ENCODE measurements around the gene SMPD1. TPM values are rescaled to one million over a fixed set of nuclear protein-coding genes. Genes with fewer than 3 reads are reported as not detected.

The SMPD1 gene
- total RNA-seq, 1 donor from 2014 or later = 25.2 TPM

GRCh38 chr11:6417907-6418556 lies 27.8 kb downstream of the SMPD1 start:
- no peaks in the 10 kb centered on the region for H3K9me3 Mint-ChIP-seq (ENCODE audit: unreplicated experiment)
- H3K4me1 ChIP-seq (ENCODE audit: insufficient read depth, low read length) = peaks cover 7% of the 10 kb centered on the region
- TF ChIP-seq, protein P1, sequence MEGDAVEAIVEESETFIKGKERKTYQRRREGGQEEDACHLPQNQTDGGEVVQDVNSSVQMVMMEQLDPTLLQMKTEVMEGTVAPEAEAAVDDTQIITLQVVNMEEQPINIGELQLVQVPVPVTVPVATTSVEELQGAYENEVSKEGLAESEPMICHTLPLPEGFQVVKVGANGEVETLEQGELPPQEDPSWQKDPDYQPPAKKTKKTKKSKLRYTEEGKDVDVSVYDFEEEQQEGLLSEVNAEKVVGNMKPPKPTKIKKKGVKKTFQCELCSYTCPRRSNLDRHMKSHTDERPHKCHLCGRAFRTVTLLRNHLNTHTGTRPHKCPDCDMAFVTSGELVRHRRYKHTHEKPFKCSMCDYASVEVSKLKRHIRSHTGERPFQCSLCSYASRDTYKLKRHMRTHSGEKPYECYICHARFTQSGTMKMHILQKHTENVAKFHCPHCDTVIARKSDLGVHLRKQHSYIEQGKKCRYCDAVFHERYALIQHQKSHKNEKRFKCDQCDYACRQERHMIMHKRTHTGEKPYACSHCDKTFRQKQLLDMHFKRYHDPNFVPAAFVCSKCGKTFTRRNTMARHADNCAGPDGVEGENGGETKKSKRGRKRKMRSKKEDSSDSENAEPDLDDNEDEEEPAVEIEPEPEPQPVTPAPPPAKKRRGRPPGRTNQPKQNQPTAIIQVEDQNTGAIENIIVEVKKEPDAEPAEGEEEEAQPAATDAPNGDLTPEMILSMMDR (IDR thresholded peaks at IDR 0.05; ENCODE audit: insufficient read depth, low read depth, low read length) = no peak
- no peak overlapping the region for H2AFZ ChIP-seq (ENCODE audit: low read depth, low read length)
- peaks cover 5% of the 10 kb centered on the region for H3K4me1 Mint-ChIP-seq (ENCODE audit: low read depth, unreplicated experiment)
- no peaks in the 10 kb centered on the region for H3K36me3 Mint-ChIP-seq (ENCODE audit: low read depth, unreplicated experiment)
- peak overlapping the region; percentile 78 for H3K4me3 ChIP-seq (ENCODE audit: insufficient read depth, low read depth, low read length)
- no peak overlapping the region for H3K27ac ChIP-seq (ENCODE audit: low read depth, low read length)
- no peaks in the 10 kb centered on the region for H3K9me3 ChIP-seq (ENCODE audit: insufficient read depth, low read depth, low read length)
- H3K36me3 ChIP-seq (ENCODE audit: insufficient read depth, low read length) = no peaks in the 10 kb centered on the region
- H3K79me2 ChIP-seq (ENCODE audit: insufficient read depth, low read length) = peaks cover 27% of the 10 kb centered on the region
- H3K27me3 ChIP-seq (ENCODE audit: insufficient read depth, low read length) = no peaks in the 10 kb centered on the region
- H3K9ac ChIP-seq (ENCODE audit: low read length) = peak overlapping the region; percentile 86
- no peak overlapping the region for H3K4me3 Mint-ChIP-seq (ENCODE audit: unreplicated experiment)
- peaks cover 2% of the 10 kb centered on the region for H3K27me3 Mint-ChIP-seq (ENCODE audit: low read depth, unreplicated experiment)
- FAIRE-seq (no peak), DNase-seq (ENCODE audit: low read depth) (no peak)
- peak overlapping the region; percentile 95 for H3K4me2 ChIP-seq (ENCODE audit: low read length)
- H3K27ac Mint-ChIP-seq (ENCODE audit: unreplicated experiment) = no peak overlapping the region
- H4K20me1 ChIP-seq (ENCODE audit: insufficient read depth, low read length) = peaks cover 42% of the 10 kb centered on the region

DNA sequence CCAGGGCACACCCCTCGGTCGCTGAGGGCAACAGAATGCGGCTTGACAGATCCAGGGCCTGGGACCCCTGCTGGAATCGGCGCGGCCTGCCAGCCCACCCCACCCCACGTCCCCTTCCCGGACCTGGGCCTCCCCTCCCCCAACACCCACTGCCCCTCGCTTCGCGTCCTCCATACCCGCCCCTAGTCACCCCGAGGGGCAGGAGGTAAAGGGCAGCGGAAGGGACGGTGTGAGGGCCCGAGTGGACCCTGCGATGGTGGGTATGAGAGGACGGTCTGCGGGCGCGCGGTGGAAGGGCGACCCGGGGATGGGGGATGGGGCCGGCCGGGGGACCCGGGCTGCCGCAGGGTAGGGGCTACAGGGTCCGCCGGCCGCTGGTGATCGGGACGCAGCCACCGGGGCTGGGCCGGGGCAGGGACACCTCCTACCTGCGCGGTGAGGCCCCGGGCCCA lies 28.3 kb downstream of the SMPD1 start:
- Histone ChIP-seq H3K4me3 (ENCODE audit: insufficient read depth, low read depth, low read length) (peak overlapping the region; percentile 78), H3K4me2 (ENCODE audit: low read length) (peak overlapping the region; percentile 95), H4K20me1 (ENCODE audit: insufficient read depth, low read length) (peaks cover 39% of the 10 kb centered on the region), H3K27me3 (ENCODE audit: insufficient read depth, low read length) (no peaks in the 10 kb centered on the region), H3K27ac (ENCODE audit: low read depth, low read length) (no peak overlapping the region), H3K79me2 (ENCODE audit: insufficient read depth, low read length) (peaks cover 27% of the 10 kb centered on the region), H3K4me1 (ENCODE audit: insufficient read depth, low read length) (peaks cover 7% of the 10 kb centered on the region), H3K9me3 (ENCODE audit: insufficient read depth, low read depth, low read length) (no peaks in the 10 kb centered on the region), H3K9ac (ENCODE audit: low read length) (peak overlapping the region; percentile 86), H2AFZ (ENCODE audit: low read depth, low read length) (peak overlapping the region; percentile 90), H3K36me3 (ENCODE audit: insufficient read depth, low read length) (no peaks in the 10 kb centered on the region)
- Mint-ChIP-seq H3K4me3 (ENCODE audit: unreplicated experiment) (no peak overlapping the region), H3K9me3 (ENCODE audit: unreplicated experiment) (no peaks in the 10 kb centered on the region), H3K36me3 (ENCODE audit: low read depth, unreplicated experiment) (no peaks in the 10 kb centered on the region), H3K27me3 (ENCODE audit: low read depth, unreplicated experiment) (peaks cover 7% of the 10 kb centered on the region), H3K27ac (ENCODE audit: unreplicated experiment) (no peak overlapping the region), H3K4me1 (ENCODE audit: low read depth, unreplicated experiment) (peaks cover 2% of the 10 kb centered on the region)
- DNase-seq (ENCODE audit: low read depth) (no peak), FAIRE-seq (no peak)
- TF ChIP-seq EZH2 (IDR thresholded peaks at IDR 0.05; ENCODE audit: insufficient read depth, low read length) = no peak
- TF ChIP-seq, protein P1 (IDR thresholded peaks at IDR 0.05; ENCODE audit: insufficient read depth, low read depth, low read length) = no peak

GRCh38 chr11:6419009-6419631 lies 28.8 kb downstream of the SMPD1 start, which contains the start of gene APBB1:
TSS of gene APBB1 (minus strand) at chr11:6419094. CDS start at chr11:6411347, 7,747 bp downstream.
- no peak for TF ChIP-seq EZH2 (IDR thresholded peaks at IDR 0.05; ENCODE audit: insufficient read depth, low read length)
- TF ChIP-seq, protein P1 (IDR thresholded peaks at IDR 0.05; ENCODE audit: insufficient read depth, low read depth, low read length) = no peak
- Histone ChIP-seq H3K9me3 (ENCODE audit: insufficient read depth, low read depth, low read length) (no peaks in the 10 kb centered on the region), H3K27ac (ENCODE audit: low read depth, low read length) (peak within 1 kb of the TSS; percentile 24), H2AFZ (ENCODE audit: low read depth, low read length) (peak within 1 kb of the TSS; percentile 90), H3K27me3 (ENCODE audit: insufficient read depth, low read length) (peaks cover 5% of the 10 kb centered on the region), H3K79me2 (ENCODE audit: insufficient read depth, low read length) (peaks cover 24% of the 10 kb centered on the region), H4K20me1 (ENCODE audit: insufficient read depth, low read length) (peaks cover 34% of the 10 kb centered on the region), H3K36me3 (ENCODE audit: insufficient read depth, low read length) (no peaks in the 10 kb centered on the region), H3K4me2 (ENCODE audit: low read length) (peak within 1 kb of the TSS; percentile 95), H3K9ac (ENCODE audit: low read length) (peak within 1 kb of the TSS; percentile 86), H3K4me3 (ENCODE audit: insufficient read depth, low read depth, low read length) (peak within 1 kb of the TSS; percentile 78), H3K4me1 (ENCODE audit: insufficient read depth, low read length) (peaks cover 7% of the 10 kb centered on the region)
- DNase-seq (ENCODE audit: low read depth) = peak; percentile 28
- peak within 1 kb of the TSS; percentile 11 for H3K27ac Mint-ChIP-seq (ENCODE audit: unreplicated experiment)
- peaks cover 8% of the 10 kb centered on the region for H3K27me3 Mint-ChIP-seq (ENCODE audit: low read depth, unreplicated experiment)
- H3K4me3 Mint-ChIP-seq (ENCODE audit: unreplicated experiment) = peak within 1 kb of the TSS; percentile 84
- FAIRE-seq = no peak
- no peaks in the 10 kb centered on the region for H3K9me3 Mint-ChIP-seq (ENCODE audit: unreplicated experiment)
- no peaks in the 10 kb centered on the region for H3K36me3 Mint-ChIP-seq (ENCODE audit: low read depth, unreplicated experiment)
- H3K4me1 Mint-ChIP-seq (ENCODE audit: low read depth, unreplicated experiment) = peaks cover 2% of the 10 kb centered on the region
